ENCODE data around the gene HMGCR.
"Not testable (repeated sequence)": the region's sequence is repeated elsewhere in the genome, so short reads cannot be mapped to it uniquely, and the experiment has no call there.

The HMGCR gene

DNA sequence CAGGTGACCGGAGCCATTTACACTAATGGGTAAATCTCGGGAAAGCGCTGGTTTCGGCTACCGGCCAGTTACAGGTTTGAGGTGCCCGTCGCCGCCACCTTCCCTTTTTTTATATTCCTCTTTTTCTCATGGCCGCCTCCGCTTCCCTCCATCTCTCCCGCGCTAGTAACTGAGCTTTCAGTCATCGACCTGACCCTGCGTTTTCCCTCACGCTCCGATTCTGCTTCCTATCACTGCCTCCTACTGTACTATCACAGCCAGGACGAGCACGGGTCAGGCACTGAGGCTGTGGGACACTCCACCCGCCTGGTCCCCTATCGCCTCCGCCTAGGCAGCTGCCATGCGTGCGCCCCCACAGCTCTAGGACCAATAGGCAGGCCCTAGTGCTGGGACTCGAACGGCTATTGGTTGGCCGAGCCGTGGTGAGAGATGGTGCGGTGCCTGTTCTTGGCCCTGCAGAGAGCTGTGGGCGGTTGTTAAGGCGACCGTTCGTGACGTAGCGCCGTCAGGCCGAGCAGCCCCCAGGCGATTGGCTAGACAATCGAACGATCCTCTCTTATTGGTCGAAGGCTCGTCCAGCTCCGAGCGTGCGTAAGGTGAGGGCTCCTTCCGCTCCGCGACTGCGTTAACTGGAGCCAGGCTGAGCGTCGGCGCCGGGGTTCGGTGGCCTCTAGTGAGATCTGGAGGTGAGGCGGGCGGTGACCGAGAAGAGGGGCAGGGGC is at the start of gene HMGCR:
HMGCR (plus strand) TSS at position 606 of the 722 bp plus-strand sequence. CDS start 5,386 bp downstream, outside the sequence.
- H3K27ac Mint-ChIP-seq = no peak within 1 kb of the TSS
- H3K4me1 Mint-ChIP-seq = peaks cover 39% of the 10 kb centered on the region
- peak; percentile 96 for DNase-seq
- H3K9me3 Mint-ChIP-seq = peaks cover 19% of the 10 kb centered on the region
- no peaks in the 10 kb centered on the region for H3K27me3 Mint-ChIP-seq (ENCODE audit: low read depth, poor library complexity)
- TF ChIP-seq, protein P1, sequence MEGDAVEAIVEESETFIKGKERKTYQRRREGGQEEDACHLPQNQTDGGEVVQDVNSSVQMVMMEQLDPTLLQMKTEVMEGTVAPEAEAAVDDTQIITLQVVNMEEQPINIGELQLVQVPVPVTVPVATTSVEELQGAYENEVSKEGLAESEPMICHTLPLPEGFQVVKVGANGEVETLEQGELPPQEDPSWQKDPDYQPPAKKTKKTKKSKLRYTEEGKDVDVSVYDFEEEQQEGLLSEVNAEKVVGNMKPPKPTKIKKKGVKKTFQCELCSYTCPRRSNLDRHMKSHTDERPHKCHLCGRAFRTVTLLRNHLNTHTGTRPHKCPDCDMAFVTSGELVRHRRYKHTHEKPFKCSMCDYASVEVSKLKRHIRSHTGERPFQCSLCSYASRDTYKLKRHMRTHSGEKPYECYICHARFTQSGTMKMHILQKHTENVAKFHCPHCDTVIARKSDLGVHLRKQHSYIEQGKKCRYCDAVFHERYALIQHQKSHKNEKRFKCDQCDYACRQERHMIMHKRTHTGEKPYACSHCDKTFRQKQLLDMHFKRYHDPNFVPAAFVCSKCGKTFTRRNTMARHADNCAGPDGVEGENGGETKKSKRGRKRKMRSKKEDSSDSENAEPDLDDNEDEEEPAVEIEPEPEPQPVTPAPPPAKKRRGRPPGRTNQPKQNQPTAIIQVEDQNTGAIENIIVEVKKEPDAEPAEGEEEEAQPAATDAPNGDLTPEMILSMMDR (IDR thresholded peaks at IDR 0.05) = no peak
- peaks cover 15% of the 10 kb centered on the region for H3K36me3 Mint-ChIP-seq (ENCODE audit: low read depth)
- no peak within 1 kb of the TSS for H3K4me3 Mint-ChIP-seq

DNA sequence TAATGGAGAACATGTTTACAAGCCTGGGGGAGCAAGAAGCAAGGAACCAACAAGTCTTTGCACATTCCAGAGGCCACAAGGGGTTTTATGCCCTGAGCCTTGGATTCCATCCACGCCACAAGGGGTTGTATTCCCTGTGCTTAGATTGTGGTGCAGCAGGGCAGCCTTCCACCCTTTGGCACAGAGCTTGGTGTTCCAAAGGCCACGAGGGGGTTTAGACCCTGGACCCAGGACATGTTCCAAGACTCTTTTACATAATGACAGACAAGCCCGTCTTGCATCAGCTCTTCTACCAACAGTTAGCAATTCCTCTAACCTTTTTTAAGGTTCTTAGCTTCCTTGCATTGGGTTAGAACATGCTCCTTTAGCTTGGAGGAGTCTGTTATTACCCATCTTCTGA is 45.2 kb upstream of the HMGCR start:
- Mint-ChIP-seq H3K27me3 (ENCODE audit: low read depth, poor library complexity) (peaks cover 11% of the 10 kb centered on the region), H3K9me3 (peaks cover 57% of the 10 kb centered on the region)
- not testable (repeated sequence) for H3K27ac Mint-ChIP-seq; H3K36me3 Mint-ChIP-seq (ENCODE audit: low read depth); H3K4me3 Mint-ChIP-seq; H3K4me1 Mint-ChIP-seq; DNase-seq

DNA sequence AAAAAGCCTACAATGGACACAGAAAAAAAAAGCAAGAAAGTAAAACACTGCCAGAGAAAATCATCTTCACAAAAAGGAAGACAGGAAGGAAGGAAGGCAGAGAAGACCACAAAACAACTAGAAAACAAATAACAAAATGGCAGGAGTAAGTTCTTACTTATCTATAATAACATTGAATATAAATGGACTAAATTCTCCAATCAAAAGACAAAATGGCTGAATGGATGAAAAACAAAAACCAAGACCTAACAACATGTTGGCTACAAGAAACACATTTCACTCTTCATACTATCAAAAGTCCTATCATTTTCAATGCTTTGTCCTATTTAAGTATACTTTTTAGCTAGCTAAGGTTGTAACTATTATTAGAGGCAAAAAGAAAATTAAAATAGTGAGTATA is 36.9 kb upstream of the HMGCR start:
- H3K27ac Mint-ChIP-seq = no peak overlapping the region

DNA sequence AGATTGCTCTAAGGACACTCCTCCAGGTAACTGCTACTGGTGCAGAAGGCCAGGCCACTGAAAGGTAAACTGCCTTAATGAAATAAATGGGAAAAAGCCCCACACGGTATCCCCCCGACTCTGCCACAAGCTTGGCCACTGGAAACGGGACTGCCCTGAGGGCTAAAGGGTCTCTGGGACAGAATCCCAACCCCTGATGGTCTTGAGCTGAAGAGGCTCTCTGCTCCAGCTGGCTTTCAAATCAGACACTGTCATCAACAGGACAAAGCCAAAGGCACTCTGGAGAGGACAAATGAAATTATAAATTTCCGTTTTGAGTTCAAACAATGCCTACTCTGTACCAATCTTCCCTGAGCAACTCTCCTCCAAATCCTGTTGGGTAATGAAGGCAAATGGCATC is 33.6 kb upstream of the HMGCR start:
- Mint-ChIP-seq H3K4me1 (no peaks in the 10 kb centered on the region), H3K27me3 (ENCODE audit: low read depth, poor library complexity) (no peaks in the 10 kb centered on the region), H3K27ac (no peak overlapping the region), H3K4me3 (no peak overlapping the region), H3K36me3 (ENCODE audit: low read depth) (no peaks in the 10 kb centered on the region), H3K9me3 (peaks cover 17% of the 10 kb centered on the region)
- TF ChIP-seq, protein P1 (IDR thresholded peaks at IDR 0.05) = no peak
- no peak for DNase-seq

More for the DNA sequence above, 36.9 kb upstream of the HMGCR start:
- no peak for DNase-seq
- TF ChIP-seq, protein P1 (IDR thresholded peaks at IDR 0.05) = no peak
- Mint-ChIP-seq H3K4me1 (no peaks in the 10 kb centered on the region), H3K36me3 (ENCODE audit: low read depth) (no peaks in the 10 kb centered on the region), H3K9me3 (peaks cover 23% of the 10 kb centered on the region), H3K4me3 (no peak overlapping the region), H3K27me3 (ENCODE audit: low read depth, poor library complexity) (no peaks in the 10 kb centered on the region)

DNA sequence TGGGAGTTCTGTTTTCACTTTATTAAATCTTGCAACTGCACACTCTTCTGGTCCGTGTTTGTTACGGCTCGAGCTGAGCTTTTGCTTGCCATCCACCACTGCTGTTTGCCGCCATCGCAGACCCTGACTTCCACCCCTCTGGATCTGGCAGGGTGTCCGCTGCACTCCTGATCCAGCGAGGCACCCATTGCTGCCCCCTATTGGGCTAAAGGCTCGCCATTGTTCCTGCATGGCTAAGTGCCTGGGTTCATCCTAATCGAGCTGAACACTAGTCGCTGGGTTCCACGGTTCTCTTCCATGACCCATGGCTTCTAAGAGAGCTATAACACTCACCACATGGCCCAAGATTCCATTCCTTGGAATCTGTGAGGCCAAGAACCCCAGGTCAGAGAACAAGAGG is 32.5 kb upstream of the HMGCR start:
- not testable (repeated sequence) for H3K4me3 Mint-ChIP-seq; DNase-seq; H3K36me3 Mint-ChIP-seq (ENCODE audit: low read depth); H3K9me3 Mint-ChIP-seq; H3K4me1 Mint-ChIP-seq; H3K27me3 Mint-ChIP-seq (ENCODE audit: low read depth, poor library complexity); H3K27ac Mint-ChIP-seq

DNA sequence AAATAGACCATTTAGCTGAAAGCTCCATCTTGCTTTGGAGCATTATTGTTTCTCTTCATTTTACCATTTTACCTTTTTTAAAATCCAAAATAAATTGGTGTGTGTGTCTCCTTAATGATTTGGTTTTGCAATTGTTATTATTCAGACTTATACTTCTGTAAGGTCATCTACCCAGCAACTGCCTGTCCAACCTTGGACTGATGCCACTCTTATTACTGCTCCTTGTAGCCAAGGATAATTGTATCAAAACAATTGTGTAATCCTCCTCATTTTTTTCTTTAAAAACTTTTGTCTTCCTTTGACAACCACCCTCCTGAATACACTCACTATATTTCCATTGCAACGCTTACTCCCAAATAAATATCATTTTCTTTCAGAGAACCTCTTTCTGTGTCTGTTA is 30.3 kb upstream of the HMGCR start:
- Mint-ChIP-seq H3K9me3 (no peaks in the 10 kb centered on the region), H3K36me3 (ENCODE audit: low read depth) (no peaks in the 10 kb centered on the region), H3K27ac (no peak overlapping the region), H3K4me1 (no peaks in the 10 kb centered on the region), H3K27me3 (ENCODE audit: low read depth, poor library complexity) (no peaks in the 10 kb centered on the region), H3K4me3 (no peak overlapping the region)
- TF ChIP-seq, protein P1 (IDR thresholded peaks at IDR 0.05) = no peak
- DNase-seq = no peak

DNA sequence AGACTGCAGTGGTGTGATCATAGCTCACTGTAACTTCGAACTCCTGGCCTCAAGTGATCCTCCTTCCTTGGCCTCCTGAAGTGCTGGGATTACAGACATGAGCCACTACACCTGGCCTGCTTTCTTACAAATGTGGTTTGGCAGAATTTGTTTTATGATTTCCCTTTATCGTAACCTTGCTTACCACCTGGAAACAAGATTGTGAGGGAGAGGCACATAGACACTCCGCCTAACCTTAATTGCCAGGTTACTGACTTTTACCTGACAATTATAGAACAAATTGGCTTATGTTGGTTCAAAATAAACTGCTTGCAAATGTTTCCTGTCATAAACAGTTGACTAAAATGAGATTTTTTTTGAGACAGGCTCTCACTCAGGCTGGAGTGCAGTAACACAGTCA is 26.8 kb upstream of the HMGCR start:
- Mint-ChIP-seq H3K36me3 (ENCODE audit: low read depth) (no peaks in the 10 kb centered on the region), H3K9me3 (no peaks in the 10 kb centered on the region), H3K4me3 (no peak overlapping the region), H3K4me1 (no peaks in the 10 kb centered on the region), H3K27me3 (ENCODE audit: low read depth, poor library complexity) (no peaks in the 10 kb centered on the region), H3K27ac (no peak overlapping the region)
- TF ChIP-seq, protein P1 (IDR thresholded peaks at IDR 0.05) = no peak
- DNase-seq = no peak

DNA sequence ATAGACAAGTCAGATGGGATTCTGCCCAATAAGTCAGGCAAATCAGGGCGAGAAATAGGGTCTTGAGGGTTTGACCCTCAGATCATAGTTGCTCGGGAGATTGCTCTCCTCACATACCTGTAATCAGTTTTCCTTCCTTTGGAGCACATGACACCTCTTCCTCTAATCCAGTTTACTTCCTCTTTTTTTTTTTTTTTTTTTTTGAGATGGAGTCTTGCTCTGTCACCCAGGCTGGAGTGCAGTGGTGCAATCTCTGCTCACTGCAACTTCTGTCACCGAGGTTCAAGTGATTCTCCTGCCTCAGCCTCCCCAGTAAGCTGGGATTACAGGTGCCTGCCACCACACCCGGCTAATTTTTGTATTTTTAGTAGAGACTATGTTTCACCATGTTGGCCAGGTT is 17.9 kb upstream of the HMGCR start:
- not testable (repeated sequence) for DNase-seq

More for the DNA sequence above, 17.9 kb upstream of the HMGCR start:
- H3K27me3 Mint-ChIP-seq (ENCODE audit: low read depth, poor library complexity); H3K4me3 Mint-ChIP-seq; H3K36me3 Mint-ChIP-seq (ENCODE audit: low read depth); H3K27ac Mint-ChIP-seq; H3K9me3 Mint-ChIP-seq: not testable (repeated sequence)
- H3K4me1 Mint-ChIP-seq = peaks cover 11% of the 10 kb centered on the region

All from nephron progenitor cell (in vitro differentiated cells).